Stimulated activated CD4-positive, alpha-beta T cell treated with anti-CD3 and anti-CD28 coated beads, Interleukin-1b, Interleukin-23, amount 100 ng/mL, for 24 hours (primary cell): ENCODE data around the gene MFGE8.
"Not testable (repeated sequence)": the region's sequence is repeated elsewhere in the genome, so short reads cannot be mapped to it uniquely, and the experiment has no call there.

Experiments
- DNase-seq, 4 experiments: peaks; one replicate each; pipeline ENCODE4 v3.0.0-alpha.2; 2020; ENCODE audit warnings: low read depth in 4 of 4, low spot score in 1 of 4

The MFGE8 gene, protein sequence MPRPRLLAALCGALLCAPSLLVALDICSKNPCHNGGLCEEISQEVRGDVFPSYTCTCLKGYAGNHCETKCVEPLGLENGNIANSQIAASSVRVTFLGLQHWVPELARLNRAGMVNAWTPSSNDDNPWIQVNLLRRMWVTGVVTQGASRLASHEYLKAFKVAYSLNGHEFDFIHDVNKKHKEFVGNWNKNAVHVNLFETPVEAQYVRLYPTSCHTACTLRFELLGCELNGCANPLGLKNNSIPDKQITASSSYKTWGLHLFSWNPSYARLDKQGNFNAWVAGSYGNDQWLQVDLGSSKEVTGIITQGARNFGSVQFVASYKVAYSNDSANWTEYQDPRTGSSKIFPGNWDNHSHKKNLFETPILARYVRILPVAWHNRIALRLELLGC

DNA sequence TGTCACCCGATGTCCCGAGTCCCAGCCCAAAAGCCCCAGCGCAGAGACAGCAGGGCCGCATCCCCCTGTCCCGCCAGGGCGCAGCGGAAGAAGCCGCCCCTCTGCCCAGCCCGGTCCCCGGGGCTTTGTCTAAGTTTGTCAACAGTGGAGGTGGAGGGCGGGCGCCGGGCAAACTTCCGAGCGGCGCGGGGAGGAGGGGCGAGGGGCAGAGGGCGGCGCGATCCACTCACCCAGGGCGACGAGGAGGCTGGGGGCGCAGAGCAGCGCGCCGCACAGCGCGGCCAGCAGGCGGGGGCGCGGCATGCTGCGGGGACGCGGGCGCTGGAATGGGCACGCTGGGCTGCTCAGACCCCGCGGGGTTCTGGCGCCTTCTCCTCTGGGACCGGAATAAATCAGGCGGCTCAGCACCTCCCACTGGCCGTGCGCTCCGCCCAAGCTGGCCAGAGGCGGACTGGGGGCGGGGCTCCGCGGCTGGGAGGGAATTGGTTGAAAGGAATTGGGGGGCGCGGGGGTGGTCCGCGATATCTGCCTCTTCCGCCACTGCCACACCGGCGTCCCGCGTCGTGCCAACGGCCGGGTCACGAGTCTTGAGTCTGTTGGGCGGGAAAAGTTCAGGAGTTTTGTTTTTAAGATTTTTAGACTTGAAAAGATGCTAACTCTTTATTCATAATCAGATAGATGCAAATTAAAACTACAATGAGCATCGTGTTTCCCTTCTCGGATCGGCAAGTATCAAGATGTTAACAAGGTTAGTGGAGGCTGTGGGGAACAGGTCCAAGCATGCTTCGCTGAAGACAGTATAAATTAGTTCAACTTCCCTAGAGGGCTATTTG lies at the start of gene MFGE8:
MFGE8 (minus strand) TSS at position 363 of the 833 bp plus-strand sequence; CDS start at position 303, 60 bp downstream.
- DNase-seq: peak in 1 of 4 experiments; percentile 41

DNA sequence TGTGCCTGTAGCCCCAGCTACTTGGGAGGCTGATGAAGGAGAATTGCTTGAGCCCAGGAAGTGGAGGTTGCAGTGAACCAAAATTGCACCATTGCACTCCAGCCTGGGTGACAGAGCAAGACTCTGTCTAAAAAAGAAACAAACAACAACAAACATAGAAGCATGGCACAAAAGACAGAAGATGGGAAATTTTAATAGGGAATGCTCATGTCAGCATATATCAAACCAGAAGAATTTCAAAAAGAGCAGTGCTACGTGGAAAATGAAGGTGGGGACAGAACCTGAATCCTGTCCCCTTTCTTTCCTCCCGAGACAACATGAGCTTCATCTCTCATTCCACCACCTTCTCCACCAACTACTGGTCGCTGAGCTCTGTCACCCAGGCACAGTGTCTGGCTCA lies 46.3 kb upstream of the MFGE8 start:
- DNase-seq: no peak

DNA sequence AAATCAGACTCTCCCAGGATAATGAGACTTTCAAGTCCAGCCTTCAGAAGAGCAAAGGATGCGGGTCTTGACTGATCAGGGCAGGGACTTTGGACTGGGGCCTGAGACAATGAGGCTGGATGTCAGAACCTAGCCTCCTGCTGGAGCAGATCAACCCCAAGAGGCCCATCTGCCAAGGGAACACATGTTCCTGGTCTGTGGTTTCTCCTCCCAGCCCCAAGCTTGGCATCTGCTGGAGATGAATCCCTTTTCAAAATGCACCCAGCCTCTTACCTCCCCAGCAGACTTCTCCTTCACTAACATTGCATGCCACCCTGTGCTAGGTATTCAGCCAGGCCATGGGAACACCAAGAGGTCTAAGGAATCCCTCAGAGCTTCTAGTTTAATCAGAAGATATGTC lies 43.7 kb upstream of the MFGE8 start:
- no peak for DNase-seq

DNA sequence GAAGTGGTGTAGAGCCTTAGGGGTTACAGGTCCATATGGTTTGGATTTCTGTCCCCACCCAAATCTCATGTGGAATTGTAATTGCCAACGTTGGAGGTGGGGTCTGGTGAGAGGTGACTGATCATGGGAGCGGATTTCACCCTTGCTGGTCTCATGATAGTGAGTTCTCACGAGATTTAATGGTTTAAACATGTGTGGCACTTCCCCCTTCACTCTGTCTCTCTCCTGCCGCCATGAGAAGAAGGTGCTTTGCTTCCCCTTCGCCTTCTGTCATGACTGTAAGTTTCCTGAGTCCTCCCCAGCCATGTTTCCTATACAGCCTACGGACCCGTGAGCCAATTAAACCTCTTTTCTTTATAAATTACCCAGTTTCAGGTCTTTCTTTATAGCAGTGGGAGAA lies 43.1 kb upstream of the MFGE8 start:
- DNase-seq: no peak

DNA sequence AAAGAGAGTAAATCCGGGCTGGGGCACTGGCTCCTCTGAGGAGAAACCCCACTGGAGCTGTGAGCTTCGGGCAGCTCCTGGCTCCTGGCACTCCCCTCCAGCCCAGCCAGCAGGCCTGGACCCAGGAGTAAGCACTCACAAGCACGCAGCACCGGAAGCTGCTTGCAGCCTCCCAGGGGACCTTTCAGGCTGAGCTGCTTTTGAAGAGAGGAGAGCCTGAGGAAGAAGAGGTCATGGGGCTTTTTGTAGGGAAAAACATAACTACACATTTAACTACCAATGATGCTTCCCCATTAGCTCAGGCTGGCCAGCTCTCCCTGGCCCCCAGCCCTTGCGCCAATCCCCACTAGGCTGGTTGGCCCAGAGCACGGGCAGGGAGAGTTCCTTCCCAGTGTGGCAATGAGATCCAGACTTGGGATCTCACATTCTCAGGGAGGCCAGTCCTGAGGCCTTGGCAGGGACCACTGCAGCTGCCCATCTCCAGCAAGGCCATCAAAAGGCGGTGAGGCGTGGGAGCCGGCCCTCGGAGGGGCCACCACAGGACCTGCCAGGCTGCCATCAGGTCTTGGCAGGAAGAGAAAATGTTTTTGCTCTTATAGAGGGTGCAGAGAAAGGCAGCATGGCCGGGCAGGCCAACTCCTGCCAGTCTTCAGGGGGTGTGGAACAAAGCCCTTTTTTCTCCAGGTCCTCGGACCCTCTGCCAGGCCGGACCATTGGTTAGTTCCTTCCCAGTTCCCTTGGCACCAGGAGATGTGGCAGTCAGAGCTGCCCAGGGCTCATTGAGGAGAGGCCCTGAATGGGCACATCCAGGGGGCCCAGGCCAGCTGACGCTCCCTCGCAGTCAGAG lies 41.5 kb upstream of the MFGE8 start:
- DNase-seq: no peak

DNA sequence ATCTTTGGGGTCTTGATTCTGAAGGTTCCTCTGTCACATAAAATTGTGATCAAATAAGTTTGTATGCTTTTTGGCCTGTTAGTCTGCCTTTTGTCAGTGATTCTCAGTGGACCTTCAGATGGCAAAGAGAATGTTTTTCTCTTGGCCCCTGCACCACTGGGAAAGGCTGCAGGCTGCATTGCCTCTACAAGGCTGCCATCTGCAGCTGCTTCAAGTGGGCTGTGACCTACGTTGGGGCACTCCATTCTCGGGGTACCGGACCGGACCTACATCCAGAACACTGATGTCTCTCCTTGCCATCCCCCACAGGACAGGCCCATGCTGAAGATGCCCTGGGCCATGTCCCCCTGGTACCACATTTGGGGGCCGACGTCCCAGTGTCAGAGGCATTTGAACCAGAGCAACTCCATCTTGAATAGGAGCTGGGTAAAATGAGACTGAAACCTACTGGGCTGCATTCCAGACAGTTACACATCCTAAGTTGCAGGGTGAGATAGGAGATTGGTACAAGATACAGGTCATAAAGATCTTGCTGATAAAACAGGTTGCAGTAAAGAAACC lies 37.5 kb upstream of the MFGE8 start:
- DNase-seq: no peak

DNA sequence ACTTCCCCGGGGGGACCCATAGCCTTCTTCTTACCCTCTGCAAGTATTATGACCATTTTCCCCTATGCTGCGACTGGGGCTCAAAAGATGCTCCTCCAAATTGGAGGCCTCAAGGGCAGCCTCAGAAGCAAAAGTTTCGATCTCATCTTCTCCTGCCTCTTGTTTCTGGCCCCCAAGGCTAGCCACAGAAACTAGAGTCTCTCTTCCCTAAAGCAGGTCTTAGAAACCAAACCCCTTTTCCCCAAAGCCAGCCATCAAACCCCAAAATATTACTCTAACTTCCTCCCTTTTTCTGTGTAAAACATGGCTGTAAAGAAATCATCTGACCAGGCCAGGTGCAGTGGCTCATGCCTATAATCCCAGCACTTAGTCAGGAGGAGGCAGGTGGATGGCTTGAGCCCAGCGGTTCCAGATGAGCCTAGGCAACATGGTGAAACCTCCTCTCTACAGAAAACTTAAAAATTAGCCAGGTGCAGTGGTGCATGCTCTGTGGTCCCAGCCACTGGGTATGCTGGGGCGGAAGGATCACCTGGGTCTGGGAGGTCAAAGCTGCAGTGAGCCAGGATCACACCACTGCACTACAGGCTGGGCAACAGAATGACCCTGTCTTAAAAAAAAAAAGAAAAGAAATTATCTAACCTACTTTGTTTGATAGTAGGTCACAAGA lies 36.7 kb upstream of the MFGE8 start:
- DNase-seq: no peak

DNA sequence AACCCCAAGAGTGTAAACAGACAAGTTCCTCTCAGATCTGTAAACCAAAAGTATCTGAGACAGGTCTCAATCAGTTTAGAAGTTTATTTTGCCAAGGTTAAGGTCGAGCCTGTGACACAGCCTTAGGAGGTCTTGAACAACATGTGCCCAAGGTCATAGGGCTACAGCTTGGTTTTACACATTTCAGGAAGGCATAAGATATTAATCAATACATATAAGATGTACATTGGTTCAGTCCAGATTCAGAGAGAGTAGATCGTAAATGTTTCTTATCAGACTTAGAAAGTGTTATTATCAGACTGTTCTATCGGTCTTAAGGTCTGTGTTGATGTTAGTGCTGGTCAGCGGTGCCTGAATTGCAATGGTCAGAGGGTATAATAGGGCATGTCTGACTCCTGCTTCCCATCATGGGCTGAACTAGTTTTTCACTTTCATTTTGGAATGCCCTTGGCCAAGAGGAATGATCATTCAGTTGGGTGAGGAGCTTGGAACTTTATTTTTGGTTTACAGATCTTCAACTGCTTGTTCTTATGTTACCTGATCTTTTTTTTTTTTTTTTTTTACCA lies 27.0 kb upstream of the MFGE8 start:
- DNase-seq: no peak

DNA sequence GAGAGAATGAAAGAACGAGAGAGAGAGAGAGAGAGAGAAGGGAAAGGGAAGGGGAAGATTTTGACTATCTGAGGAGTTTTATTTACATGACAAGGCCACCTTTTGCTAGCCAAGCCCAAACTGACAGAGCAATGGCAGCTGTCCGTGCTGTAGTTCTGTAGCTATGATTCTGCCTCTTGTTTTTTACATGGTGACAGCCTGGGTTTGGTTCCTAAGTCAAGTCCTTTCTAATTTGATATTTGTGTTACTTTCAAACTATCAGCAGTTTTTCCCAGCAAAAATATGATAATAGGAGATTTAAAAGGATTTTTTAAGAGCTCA lies 26.3 kb upstream of the MFGE8 start:
- no peak for DNase-seq

DNA sequence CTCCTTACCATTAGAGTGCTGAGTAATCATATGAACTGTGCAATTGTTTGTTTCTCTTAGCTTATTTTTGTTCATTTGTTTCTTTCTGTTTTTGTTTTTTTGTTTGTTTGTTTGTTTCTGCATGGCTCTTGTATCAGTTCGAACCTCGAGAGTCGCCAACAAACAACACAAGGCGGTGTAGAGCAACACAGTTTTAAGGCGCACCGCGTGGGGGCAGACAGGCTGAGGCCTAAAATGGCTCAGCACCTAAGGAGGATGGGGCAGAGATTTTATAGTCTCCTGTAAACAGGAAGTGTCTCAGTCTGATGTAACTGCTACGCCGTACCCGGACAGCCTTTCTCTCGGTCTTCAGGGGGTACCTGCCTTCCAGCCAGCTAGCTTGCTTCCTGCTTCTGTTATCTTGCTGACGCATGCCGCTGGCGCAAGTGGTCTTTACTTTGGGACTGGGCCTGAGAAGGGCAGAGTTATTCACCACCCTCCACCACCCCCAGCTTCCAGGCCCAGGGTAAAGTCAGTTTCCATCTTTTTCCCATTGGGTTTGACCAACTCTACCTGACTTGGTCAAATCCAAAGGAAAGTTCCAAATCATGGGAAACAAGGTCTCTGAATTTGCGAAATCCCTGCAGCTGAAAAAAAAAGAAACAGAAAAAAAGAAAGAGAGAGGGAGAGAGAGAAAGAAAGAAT lies 25.8 kb upstream of the MFGE8 start:
- no peak for DNase-seq

DNA sequence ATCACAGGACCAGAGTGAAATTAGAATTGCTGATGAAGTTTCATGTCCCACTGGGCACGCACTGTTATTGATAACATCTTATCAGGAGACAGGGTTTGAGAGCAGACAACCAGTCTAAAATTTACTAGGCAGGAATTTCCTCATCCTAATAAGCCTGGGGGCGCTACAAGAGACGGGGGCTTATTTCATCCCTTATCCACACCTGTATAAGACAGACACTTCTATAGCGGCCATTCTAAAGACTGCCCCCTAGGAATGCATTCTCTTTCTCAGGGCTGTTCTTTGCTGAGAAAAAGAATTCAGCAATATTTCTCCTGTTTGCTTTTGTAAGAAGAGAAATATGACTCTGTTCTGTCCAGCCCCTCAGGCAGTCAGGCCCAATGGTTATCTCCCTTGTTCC lies 21.3 kb upstream of the MFGE8 start:
- DNase-seq: not testable (repeated sequence)

DNA sequence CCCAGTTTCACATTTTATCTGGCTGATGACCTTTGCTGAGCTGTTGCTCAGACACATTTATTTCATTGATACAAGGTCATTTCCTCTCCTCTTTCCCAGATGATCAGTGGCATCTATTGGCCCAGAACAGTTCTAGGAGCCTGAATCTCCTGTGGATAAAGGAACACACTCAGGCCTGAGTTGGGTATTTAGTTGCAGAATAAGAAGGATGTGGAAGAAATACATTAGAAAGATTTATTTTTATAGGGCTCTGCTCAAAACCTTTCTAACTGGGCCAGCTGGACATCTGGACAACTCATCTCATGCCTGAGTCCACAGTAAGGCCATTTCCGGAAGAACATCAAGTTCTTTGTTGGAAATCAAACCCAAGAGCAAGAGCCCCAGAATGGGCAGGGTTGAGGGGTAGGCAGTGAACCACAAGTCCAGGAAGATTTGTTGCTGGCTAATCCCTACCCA lies 19.7 kb upstream of the MFGE8 start:
- no peak for DNase-seq

DNA sequence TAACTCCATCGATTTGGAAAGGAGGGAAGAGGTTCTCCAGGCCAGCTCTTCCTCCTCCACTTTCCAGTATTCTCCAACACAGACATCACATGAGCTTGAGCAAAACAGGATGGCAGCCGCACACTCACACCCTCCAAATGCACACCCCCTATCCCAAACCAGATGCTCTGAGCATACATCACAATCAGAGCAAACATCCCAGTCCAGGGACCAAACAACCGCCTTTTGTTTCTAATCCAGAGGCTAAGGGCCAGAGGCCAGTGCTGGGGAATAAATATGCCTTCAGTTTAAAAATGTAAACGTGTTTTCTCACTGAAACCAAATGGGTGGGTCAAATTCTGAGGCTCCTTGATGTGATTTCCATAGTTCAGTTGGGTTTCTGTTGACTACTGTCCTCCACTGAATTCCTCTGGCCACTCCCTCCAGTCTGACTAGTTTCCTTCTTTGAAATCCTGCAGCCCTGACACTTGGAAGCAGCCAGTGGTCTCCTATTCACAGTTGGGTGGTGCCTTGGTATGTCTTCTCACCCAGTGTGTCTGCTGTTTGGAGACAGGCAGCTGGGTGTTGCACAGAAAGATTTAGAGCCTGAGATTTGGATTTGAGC lies 19.2 kb upstream of the MFGE8 start:
- DNase-seq: no peak

DNA sequence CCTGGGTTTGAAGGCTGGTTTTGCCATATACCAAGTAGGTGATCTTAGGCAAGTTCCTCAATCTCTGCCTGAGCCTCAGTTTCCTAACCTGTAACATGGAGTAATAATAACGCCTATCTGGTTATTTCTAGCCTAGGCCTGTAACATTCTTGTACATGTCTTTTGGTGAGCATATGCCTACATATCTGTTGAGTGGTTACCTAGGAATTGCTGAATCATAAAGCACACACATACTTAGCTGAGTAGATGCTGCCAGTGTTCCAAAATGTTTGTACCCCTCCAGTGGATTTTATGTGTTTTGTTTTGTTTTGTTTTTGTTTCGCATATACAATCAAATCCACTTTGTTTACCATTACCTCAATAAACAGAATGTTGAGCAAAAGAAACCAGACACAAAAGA lies 17.4 kb upstream of the MFGE8 start:
- no peak for DNase-seq

DNA sequence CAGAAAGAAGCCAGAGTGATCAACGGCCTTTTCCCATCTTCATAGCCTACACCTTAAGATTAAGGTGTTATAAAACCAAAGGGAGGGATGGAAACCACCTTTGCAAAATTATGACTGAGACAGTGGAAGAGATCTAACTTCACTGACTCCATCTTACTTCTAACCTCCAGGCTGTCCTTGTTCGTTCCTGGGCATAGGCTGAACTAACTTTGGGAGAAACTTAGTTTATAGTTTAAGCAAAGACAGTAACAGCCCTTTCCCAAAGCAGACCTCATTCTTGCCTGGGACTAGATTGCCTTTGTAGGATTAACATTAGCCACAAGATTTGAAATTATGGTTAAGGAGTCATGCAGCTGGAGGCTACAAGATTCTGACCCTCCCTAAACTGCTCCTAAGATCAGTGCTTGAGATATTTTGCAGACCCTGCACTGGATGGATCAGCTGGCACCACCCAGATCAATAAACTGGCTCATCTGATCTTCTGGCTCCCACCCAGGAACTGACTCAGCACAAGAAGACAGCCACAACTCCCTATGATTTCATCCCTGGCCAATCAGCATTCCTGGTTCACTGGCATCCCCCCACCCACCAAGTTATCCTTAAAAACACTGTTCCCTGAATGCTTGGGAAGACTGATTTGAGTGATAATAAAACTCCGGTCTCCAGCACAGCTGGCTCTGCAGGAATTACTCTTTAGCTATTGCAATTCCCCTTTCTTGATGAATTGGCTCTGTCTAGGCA lies 16.3 kb upstream of the MFGE8 start:
- DNase-seq: not testable (repeated sequence)

DNA sequence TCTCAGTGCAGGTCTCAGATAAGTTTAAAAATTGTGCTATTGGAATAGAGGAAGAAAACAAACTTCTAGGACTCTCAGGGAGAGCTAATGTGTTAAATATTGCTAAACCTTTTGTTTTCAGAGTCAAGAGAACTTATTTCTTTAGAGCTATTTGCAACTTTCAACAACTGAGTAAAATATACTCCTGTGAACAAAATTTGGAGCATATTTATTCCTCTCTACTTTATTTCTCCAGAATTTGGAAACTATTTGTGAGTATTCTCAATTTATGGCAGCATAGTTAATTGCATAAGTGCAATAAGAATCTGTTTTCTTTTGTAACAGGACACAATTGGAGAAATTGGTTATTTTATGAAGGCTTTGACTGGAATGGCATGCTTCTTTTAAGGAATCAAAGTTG lies 15.0 kb upstream of the MFGE8 start:
- DNase-seq: not testable (repeated sequence)

DNA sequence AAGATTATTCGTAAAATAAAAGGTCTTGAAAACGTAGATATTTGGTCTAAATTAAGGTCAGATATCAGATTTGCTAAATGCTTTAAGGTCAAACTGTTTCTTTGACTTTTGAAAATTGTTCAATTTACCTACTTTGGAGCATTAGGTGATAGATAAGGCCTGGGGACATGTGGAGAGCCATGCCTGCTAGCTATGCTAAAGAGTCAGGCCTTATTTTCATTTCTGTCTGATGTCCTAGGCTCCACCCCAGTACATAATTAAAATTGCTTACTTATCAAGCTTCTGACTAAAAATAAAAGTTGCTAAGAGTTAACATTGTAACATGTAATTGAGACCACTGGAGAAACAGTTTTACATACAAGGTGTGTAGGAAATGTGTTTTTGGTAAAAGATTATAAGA lies 12.5 kb upstream of the MFGE8 start:
- not testable (repeated sequence) for DNase-seq

DNA sequence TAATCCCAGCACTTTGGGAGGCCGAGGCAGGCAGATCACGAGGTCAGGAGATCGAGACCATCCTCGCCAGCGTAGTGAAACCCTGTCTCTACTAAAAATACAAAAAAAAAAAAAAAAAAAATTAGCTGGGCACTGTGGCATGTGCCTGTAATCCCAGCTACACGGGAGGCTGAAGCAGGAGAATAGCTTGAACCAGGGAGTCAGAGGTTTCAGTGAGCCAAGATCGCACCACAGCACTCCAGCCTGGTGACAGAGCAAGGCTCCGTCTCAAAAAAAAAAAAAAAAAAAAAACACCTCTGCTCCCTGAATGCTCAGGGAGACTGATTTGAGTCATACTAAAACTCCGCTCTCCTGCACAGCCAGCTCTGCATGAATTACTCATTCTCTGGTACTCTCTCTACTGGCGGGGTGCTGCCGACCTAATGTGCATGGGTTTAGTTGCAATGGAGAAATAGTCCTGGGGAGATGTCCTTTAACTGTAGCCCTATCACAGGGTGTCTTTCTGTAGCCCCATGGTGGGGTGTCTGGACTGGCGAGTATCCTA lies 7.8 kb upstream of the MFGE8 start:
- DNase-seq: peak in 1 of 4 experiments; percentile 26
